IMR-90 (cell line): Measurements from ENCODE around the gene ZNF616. TPM values are rescaled to one million over a fixed set of nuclear protein-coding genes. Genes with fewer than 3 reads are reported as not detected.

Experiments
- ATAC-seq: fragments of 200-7000 bp; cut with Tn5 transposase; 2 replicates; pipeline ENCODE4 v1.9.1; 2020; ENCODE audit warnings: low read depth, mild to moderate bottlenecking, moderate library complexity
- BruUV-seq: library from RNA; stranded (reverse); fragments of 400-500 nt; replicated peaks from 2 replicates; lab custom pipeline; 2021; lab: Mats Ljungman, UMichigan
- CTCF ChIA-PET: fragments of 300-600 bp; formaldehyde crosslinking; extraction: SDS; loops from one replicate; lab custom pipeline; 2021; ENCODE audit warnings: antibody characterized with exemption; lab: Yijun Ruan, JAX
- POLR2A ChIA-PET: fragments of 300-600 bp; sonication (Branson Sonifier 250); formaldehyde crosslinking; loops from one replicate; lab custom pipeline; 2022; ENCODE audit warnings: antibody characterized with exemption; ENCODE audit not compliant: unreplicated experiment; lab: Charles Lee
- DNase-seq: peaks from one replicate; pipeline ENCODE4 v3.0.0; 2013
- H2AFZ ChIP-seq: replicated peaks from 2 replicates; pipeline ENCODE3; 2013; ENCODE audit warnings: low read length, mild to moderate bottlenecking; ENCODE audit not compliant: poor library complexity
- H2AK5ac ChIP-seq: 2 replicates; pipeline ENCODE4 v1.6.1; 2013; ENCODE audit warnings: low read depth, low read length, inconsistent platforms
- H2AK9ac ChIP-seq: replicated peaks from 2 replicates; pipeline ENCODE3; 2013; ENCODE audit warnings: mild to moderate bottlenecking, low read depth, low read length, moderate library complexity; ENCODE audit not compliant: poor library complexity
- H2BK120ac ChIP-seq: 2 replicates; pipeline ENCODE4 v1.6.1; 2013; ENCODE audit warnings: low read depth, low read length, inconsistent platforms
- H2BK15ac ChIP-seq: 3 replicates; pipeline ENCODE4 v1.6.1; 2013; ENCODE audit warnings: low read depth, low read length, inconsistent platforms
- H2BK20ac ChIP-seq: 2 replicates; pipeline ENCODE4 v1.6.1; 2013; ENCODE audit warnings: low read depth, mild to moderate bottlenecking, inconsistent platforms, low read length, moderate library complexity
- H2BK5ac ChIP-seq: 2 replicates; pipeline ENCODE4 v1.6.1; 2013; ENCODE audit warnings: mild to moderate bottlenecking, low read depth, low read length, inconsistent platforms; ENCODE audit not compliant: poor library complexity, severe bottlenecking
- H3K14ac ChIP-seq: replicated peaks from 2 replicates; pipeline ENCODE4 v1.6.1; 2013; ENCODE audit warnings: low read depth, low read length, inconsistent platforms
- H3K18ac ChIP-seq: 2 replicates; pipeline ENCODE4 v1.6.1; 2013; ENCODE audit warnings: low read depth, low read length, control low read depth
- H3K23ac ChIP-seq: 2 replicates; pipeline ENCODE4 v1.6.1; 2013; ENCODE audit warnings: low read depth, low read length, inconsistent platforms
- H3K27ac ChIP-seq: 2 replicates; pipeline ENCODE4 v1.5.1; 2013; ENCODE audit warnings: mild to moderate bottlenecking, control low read depth, low read length; ENCODE audit not compliant: insufficient read depth
- H3K27me3 ChIP-seq: 2 replicates; pipeline ENCODE4 v1.6.1; 2013; ENCODE audit warnings: low read length; ENCODE audit not compliant: control insufficient read depth, insufficient read depth
- H3K36me3 ChIP-seq: 2 replicates; pipeline ENCODE4 v1.6.1; 2013; ENCODE audit warnings: low read length, mixed read lengths; ENCODE audit not compliant: control insufficient read depth, insufficient read depth
- H3K4ac ChIP-seq: 2 replicates; pipeline ENCODE4 v1.6.1; 2013; ENCODE audit warnings: low read depth, low read length, inconsistent platforms
- H3K4me1 ChIP-seq: 2 replicates; pipeline ENCODE4 v1.6.1; 2013; ENCODE audit warnings: low read length, mixed read lengths; ENCODE audit not compliant: control insufficient read depth, insufficient read depth
- H3K4me2 ChIP-seq: 2 replicates; pipeline ENCODE4 v1.6.1; 2013; ENCODE audit warnings: low read depth, mild to moderate bottlenecking, control low read depth, low read length, moderate library complexity
- H3K4me3 ChIP-seq: 2 replicates; pipeline ENCODE4 v1.5.1; 2013; ENCODE audit warnings: low read depth, mild to moderate bottlenecking, control low read depth, low read length, moderate library complexity; ENCODE audit not compliant: insufficient read depth
- H3K56ac ChIP-seq: 2 replicates; pipeline ENCODE4 v1.6.1; 2013; ENCODE audit warnings: low read length, inconsistent platforms; ENCODE audit not compliant: insufficient read depth; ENCODE audit errors: extremely low read depth
- H3K79me1 ChIP-seq, 2 experiments: 2 replicates each; pipeline ENCODE4 v1.6.1; 2013; ENCODE audit warnings: low read length in 2 of 2, inconsistent platforms in 1 of 2, low read depth in 1 of 2
- H3K9ac ChIP-seq: 2 replicates; pipeline ENCODE4 v1.6.1; 2013; ENCODE audit warnings: low read depth, low read length, control low read depth
- H3K9me1 ChIP-seq: 2 replicates; pipeline ENCODE4 v1.6.1; 2013; ENCODE audit warnings: low read length, inconsistent platforms; ENCODE audit not compliant: insufficient read depth
- H3K9me3 ChIP-seq: 2 replicates; pipeline ENCODE4 v1.6.1; 2013; ENCODE audit warnings: low read length; ENCODE audit not compliant: control insufficient read depth, insufficient read depth
- H4K20me1 ChIP-seq: 2 replicates; pipeline ENCODE4 v1.6.1; 2013; ENCODE audit warnings: low read length, inconsistent platforms; ENCODE audit not compliant: insufficient read depth
- H4K5ac ChIP-seq: 2 replicates; pipeline ENCODE4 v1.6.1; 2013; ENCODE audit warnings: mild to moderate bottlenecking, low read depth, low read length, control low read depth
- H4K8ac ChIP-seq, 2 experiments: 2 replicates each; pipeline ENCODE4 v1.6.1; 2013; ENCODE audit warnings: low read depth in 2 of 2, low read length in 2 of 2, control low read depth in 1 of 2, inconsistent platforms in 1 of 2
- H4K91ac ChIP-seq: 2 replicates; pipeline ENCODE4 v1.6.1; 2013; ENCODE audit warnings: low read depth, low read length, inconsistent platforms; ENCODE audit not compliant: insufficient read depth
- BHLHE40 ChIP-seq: fragments of 150-350 bp; IDR thresholded peaks from 2 replicates; pipeline ENCODE4 v1.6.1; 2016; ENCODE audit warnings: mild to moderate bottlenecking, low read depth, low read length
- MAZ ChIP-seq: IDR thresholded peaks from 2 replicates; pipeline ENCODE4 v1.6.1; 2012; ENCODE audit warnings: low read depth, mild to moderate bottlenecking, low read length, improper control_type of control experiment, moderate library complexity, borderline replicate concordance
- MXI1 ChIP-seq: IDR thresholded peaks from 2 replicates; pipeline ENCODE4 v1.6.1; 2012; ENCODE audit warnings: low read depth, mild to moderate bottlenecking, low read length, moderate library complexity, borderline replicate concordance
- POLR2A ChIP-seq: IDR thresholded peaks from 2 replicates; pipeline ENCODE4 v1.6.1; 2012; ENCODE audit warnings: mild to moderate bottlenecking, low read depth, low read length
- RFX5 ChIP-seq: IDR thresholded peaks from 2 replicates; pipeline ENCODE4 v1.8.0; 2012; ENCODE audit warnings: low read depth, mild to moderate bottlenecking, low read length, moderate library complexity
- WGBS, 2 experiments: methylation state at CpG; one replicate each; pipeline versions ENCODE4 v1.1.5 to v1.1.7; 2013; ENCODE audit warnings: missing lambda C conversion rate in 2 of 2; ENCODE audit not compliant: insufficient read length in 1 of 2; ENCODE audit errors: extremely low coverage in 2 of 2; 5-methylcytosine and 5-hydroxymethylcytosine counted together
- dilution Hi-C: fragments of 300-500 bp; cut with HindIII; formaldehyde crosslinking; loops from one replicate; pipeline ENCODE4 v1.14.3; 2018; ENCODE audit warnings: low sequenced_read_pairs; ENCODE audit not compliant: unreplicated experiment
- in situ Hi-C: fragments of 300-500 bp; cut with MboI; formaldehyde crosslinking; loops from 3 replicates; pipeline ENCODE4 v1.14.3; 2019; ENCODE audit warnings: low sequenced_read_pairs, inconsistent platforms, mixed read lengths
- intact Hi-C: fragments of 100-400 bp; cut with micrococcal nuclease; formaldehyde crosslinking; loops from 2 replicates; pipeline ENCODE4 v1.10.0; 2022
- microRNA-seq, 2 experiments: library from miRNA; stranded (forward) in 1 of 2; unstranded in 1 of 2; fragments of 10-50 nt in 1 of 2; fragments of <30 nt in 1 of 2; gene quantifications in 1 of 2; microRNA quantifications in 1 of 2; one replicate each; pipeline versions ENCODE3 to v1.1.0; 2013 to 2020; ENCODE audit not compliant: insufficient read depth in 1 of 2, insufficient read length in 1 of 2, unreplicated experiment in 1 of 2
- polyA plus RNA-seq, 3 experiments: library from polyadenylated mRNA; depleted of rRNA; stranded (reverse); fragments of >200 nt; gene quantifications; 2 replicates each; pipeline ENCODE4 v1.2.3, GENCODE V29; 2012; ENCODE audit warnings: low replicate concordance in 1 of 3
- small RNA-seq, 5 experiments: library from RNA; depleted of rRNA; stranded (forward); fragments of <200 nt; gene quantifications; one replicate each; pipeline ENCODE3, GENCODE V24; 2012
- total RNA-seq: library from RNA; depleted of rRNA; stranded (reverse); fragments of >200 nt; gene quantifications from 2 replicates; pipeline ENCODE4 v1.2.3, GENCODE V29; 2012; rRNA removed

ZNF616 gene
- total and polyA plus RNA-seq, 2 of the 4 experiments (the other 2 are of a cell fraction): 2.8 to 13.6 TPM

GRCh38 chr19:52065399-52065798, 74.3 kb downstream of the ZNF616 start:
- no peak overlapping the region for H2AFZ ChIP-seq
- peaks cover 83% of the 10 kb centered on the region for H3K9me3 ChIP-seq
- POLR2A ChIA-PET: no interaction called here
- no peak overlapping the region for H3K4ac ChIP-seq
- H4K20me1 ChIP-seq: no peaks in the 10 kb centered on the region
- no peak overlapping the region for H4K8ac ChIP-seq
- H3K9ac ChIP-seq: no peak overlapping the region
- H3K4me3 ChIP-seq: no peak overlapping the region
- no peak overlapping the region for H2AK5ac ChIP-seq
- WGBS, 2 experiments: 100% methylated on average over 1 of the region's 6 CpGs; no CpG with 5 or more reads in 1 of the 2 experiments
- H4K91ac ChIP-seq: no peak overlapping the region
- no peak overlapping the region for H3K27ac ChIP-seq
- H3K23ac ChIP-seq: no peak overlapping the region
- no peak overlapping the region for H2AK9ac ChIP-seq
- ATAC-seq: no peak
- H3K27me3 ChIP-seq: no peaks in the 10 kb centered on the region
- no TSS peak for BruUV-seq
- H2BK15ac ChIP-seq: no peak overlapping the region
- in situ Hi-C loops (no loop called here), dilution Hi-C loops (no loop called here), intact Hi-C loops (no loop called here)
- H3K14ac ChIP-seq: no peak overlapping the region
- peaks cover 11 to 15% of the 10 kb centered on the region in 2 experiments for H3K79me1 ChIP-seq
- no peak overlapping the region for H3K56ac ChIP-seq
- peaks cover 66% of the 10 kb centered on the region for H3K36me3 ChIP-seq
- no peaks in the 10 kb centered on the region for H3K4me1 ChIP-seq
- no peak overlapping the region for H2BK120ac ChIP-seq
- H3K9me1 ChIP-seq: no peaks in the 10 kb centered on the region
- no peak overlapping the region for H2BK5ac ChIP-seq
- no peak for DNase-seq
- TF ChIP-seq POLR2A (no peak), MAZ (no peak), BHLHE40 (no peak), RFX5 (no peak), MXI1 (no peak)
- no peak overlapping the region for H2BK20ac ChIP-seq
- CTCF ChIA-PET: interaction anchor here (0.5 kb wide), 1 partner anchor 75 kb away, joined by 3 read pairs; no protein-coding TSS in a partner anchor
- no peak overlapping the region for H3K18ac ChIP-seq
- no peak overlapping the region for H3K4me2 ChIP-seq
- H4K5ac ChIP-seq: no peak overlapping the region

Small RNA genes lying within 50 kb of the gene (microRNA-seq; reads per million reads assigned to microRNA genes)
- gene RPL37P23 (ENCODE audit: insufficient read depth, insufficient read length): not detected

Small RNA genes lying within 50 kb of the gene (small RNA-seq; reads per million reads assigned to genes)
- 0 to 10.8 (median 0) reads per million in 5 experiments for gene RPL37P23

Other genes with a start within 250 kb of the ZNF616 start
- 9.2 and 10.4 TPM in 2 replicates for gene ZNF649, start 234.9 kb downstream of the ZNF616 start, total RNA-seq
- 1.5 and 1.9 TPM in 2 replicates for gene ZNF649, start 234.9 kb downstream of the ZNF616 start, polyA plus RNA-seq (2012; rRNA removed)
- gene ZNF613, start 212.5 kb downstream of the ZNF616 start, total RNA-seq: 7.8 and 10.4 TPM in 2 replicates
- gene ZNF613, start 212.5 kb downstream of the ZNF616 start, polyA plus RNA-seq (2012; rRNA removed): 2.3 and 3.3 TPM in 2 replicates
- gene ZNF350, start 153.1 kb downstream of the ZNF616 start, total RNA-seq: 12.8 and 14.0 TPM in 2 replicates
- 3.7 and 4.7 TPM in 2 replicates for gene ZNF350, start 153.1 kb downstream of the ZNF616 start, polyA plus RNA-seq (2012; rRNA removed)
- 9.7 and 10.9 TPM in 2 replicates for gene ZNF615, start 131.7 kb downstream of the ZNF616 start, total RNA-seq
- 2.0 and 2.2 TPM in 2 replicates for gene ZNF615, start 131.7 kb downstream of the ZNF616 start, polyA plus RNA-seq (2012; rRNA removed)
- gene ZNF614, start 111.6 kb downstream of the ZNF616 start, total RNA-seq: 12.4 and 13.9 TPM in 2 replicates
- 2.5 and 3.4 TPM in 2 replicates for gene ZNF614, start 111.6 kb downstream of the ZNF616 start, polyA plus RNA-seq (2012; rRNA removed)
- gene ZNF432, start 91.1 kb downstream of the ZNF616 start, total RNA-seq: 12.4 and 12.8 TPM in 2 replicates
- gene ZNF432, start 91.1 kb downstream of the ZNF616 start, polyA plus RNA-seq (2012; rRNA removed): 3.2 and 4.5 TPM in 2 replicates
- 25.8 and 28.9 TPM in 2 replicates for gene ZNF841, start 44.2 kb downstream of the ZNF616 start, total RNA-seq
- 6.0 and 8.5 TPM in 2 replicates for gene ZNF841, start 44.2 kb downstream of the ZNF616 start, polyA plus RNA-seq (2012; rRNA removed)
- gene ZNF836, start 31.7 kb upstream of the ZNF616 start, total RNA-seq: 4.1 and 5.0 TPM in 2 replicates
- gene ZNF836, start 31.7 kb upstream of the ZNF616 start, polyA plus RNA-seq (2012; rRNA removed): 1.1 and 1.4 TPM in 2 replicates
- 137 and 173 TPM in 2 replicates for gene PPP2R1A, start 50.1 kb upstream of the ZNF616 start, total RNA-seq
- gene PPP2R1A, start 50.1 kb upstream of the ZNF616 start, polyA plus RNA-seq (2012; rRNA removed): 250 and 292 TPM in 2 replicates
- 18.9 and 20.4 TPM in 2 replicates for gene ZNF766, start 129.6 kb upstream of the ZNF616 start, total RNA-seq
- 3.4 and 4.9 TPM in 2 replicates for gene ZNF766, start 129.6 kb upstream of the ZNF616 start, polyA plus RNA-seq (2012; rRNA removed)
- gene ZNF480, start 157.2 kb upstream of the ZNF616 start, total RNA-seq: 10.9 and 22.5 TPM in 2 replicates
- gene ZNF480, start 157.2 kb upstream of the ZNF616 start, polyA plus RNA-seq (2012; rRNA removed): 3.6 and 6.3 TPM in 2 replicates
- 3.6 TPM in 2 replicates for gene ZNF610, start 196.3 kb upstream of the ZNF616 start, total RNA-seq
- gene ZNF610, start 196.3 kb upstream of the ZNF616 start, polyA plus RNA-seq (2012; rRNA removed): 1.1 and 1.6 TPM in 2 replicates
- 28.9 and 40.3 TPM in 2 replicates for gene ZNF880, start 230.0 kb upstream of the ZNF616 start, total RNA-seq
- 14.3 and 17.4 TPM in 2 replicates for gene ZNF880, start 230.0 kb upstream of the ZNF616 start, polyA plus RNA-seq (2012; rRNA removed)